Measurements from ENCODE around the gene KCNK7.

DNA sequence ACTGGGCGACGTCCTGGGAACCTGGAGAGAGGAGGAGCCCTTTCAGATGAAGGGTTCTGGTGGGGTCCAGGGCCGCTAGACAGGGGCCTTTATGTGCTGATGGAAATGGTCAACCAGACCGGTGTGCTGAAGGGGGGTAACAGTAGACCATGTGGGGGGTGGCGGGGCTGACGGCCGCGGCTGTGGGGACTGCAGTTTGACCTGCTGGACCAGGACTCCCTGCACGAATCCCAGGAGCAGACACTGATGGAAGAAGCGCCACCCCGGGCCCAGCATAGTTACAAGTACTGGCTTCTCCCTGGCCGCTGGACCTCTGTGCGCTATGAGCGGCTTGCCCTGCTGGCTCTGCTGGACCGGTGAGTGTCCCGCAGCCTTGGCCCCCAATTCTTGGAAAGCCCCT, 26.4 kb upstream of the KCNK7 start:
- TF ChIP-seq, protein P1, sequence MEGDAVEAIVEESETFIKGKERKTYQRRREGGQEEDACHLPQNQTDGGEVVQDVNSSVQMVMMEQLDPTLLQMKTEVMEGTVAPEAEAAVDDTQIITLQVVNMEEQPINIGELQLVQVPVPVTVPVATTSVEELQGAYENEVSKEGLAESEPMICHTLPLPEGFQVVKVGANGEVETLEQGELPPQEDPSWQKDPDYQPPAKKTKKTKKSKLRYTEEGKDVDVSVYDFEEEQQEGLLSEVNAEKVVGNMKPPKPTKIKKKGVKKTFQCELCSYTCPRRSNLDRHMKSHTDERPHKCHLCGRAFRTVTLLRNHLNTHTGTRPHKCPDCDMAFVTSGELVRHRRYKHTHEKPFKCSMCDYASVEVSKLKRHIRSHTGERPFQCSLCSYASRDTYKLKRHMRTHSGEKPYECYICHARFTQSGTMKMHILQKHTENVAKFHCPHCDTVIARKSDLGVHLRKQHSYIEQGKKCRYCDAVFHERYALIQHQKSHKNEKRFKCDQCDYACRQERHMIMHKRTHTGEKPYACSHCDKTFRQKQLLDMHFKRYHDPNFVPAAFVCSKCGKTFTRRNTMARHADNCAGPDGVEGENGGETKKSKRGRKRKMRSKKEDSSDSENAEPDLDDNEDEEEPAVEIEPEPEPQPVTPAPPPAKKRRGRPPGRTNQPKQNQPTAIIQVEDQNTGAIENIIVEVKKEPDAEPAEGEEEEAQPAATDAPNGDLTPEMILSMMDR (IDR thresholded peaks at IDR 0.05) = no peak
- TF ChIP-seq POLR2A (IDR thresholded peaks at IDR 0.05) = no peak
